HG03565 (cell line): Measurements from ENCODE around the gene DOK7.
"Not testable (repeated sequence)": the region's sequence is repeated elsewhere in the genome, so short reads cannot be mapped to it uniquely, and the experiment has no call there.

Experiments used
- ATAC-seq: cut with Tn5 transposase; IDR thresholded peaks from one replicate; pipeline ENCODE4 v1.9.1; 2021; ENCODE audit warnings: mild to moderate bottlenecking, moderate library complexity; ENCODE audit not compliant: unreplicated experiment

Gene DOK7

GRCh38 chr4:3501126-3501824 is 38.2 kb downstream of the DOK7 start:
- no peak for ATAC-seq

GRCh38 chr4:3501825-3502425 is 38.8 kb downstream of the DOK7 start:
- ATAC-seq = no peak

- no peak for ATAC-seq
These were observed 40.1 kb downstream of the DOK7 start for GRCh38 chr4:3502941-3503936.

- ATAC-seq = no peak
These were observed 42.1 kb downstream of the DOK7 start for GRCh38 chr4:3505231-3505630.

- ATAC-seq = no peak
These were observed 45.4 kb downstream of the DOK7 start for GRCh38 chr4:3508542-3508941.

- ATAC-seq = no peak
These were observed 47.4 kb downstream of the DOK7 start for GRCh38 chr4:3510481-3510880.

- ATAC-seq = no peak
These were observed 48.1 kb downstream of the DOK7 start for GRCh38 chr4:3511187-3511586.

GRCh38 chr4:3511601-3512000 is 48.5 kb downstream of the DOK7 start:
- not testable (repeated sequence) for ATAC-seq

GRCh38 chr4:3512279-3512678 is 49.2 kb downstream of the DOK7 start:
- no peak for ATAC-seq

- no peak for ATAC-seq
These were observed 49.6 kb downstream of the DOK7 start for GRCh38 chr4:3512719-3513118.

- no peak for ATAC-seq
These were observed 50.7 kb downstream of the DOK7 start for GRCh38 chr4:3513807-3514206.

- ATAC-seq = no peak
These were observed 51.2 kb downstream of the DOK7 start for GRCh38 chr4:3514221-3514780.

GRCh38 chr4:3514806-3515501 is 51.8 kb downstream of the DOK7 start:
- ATAC-seq = no peak

GRCh38 chr4:3515646-3516045 is 52.5 kb downstream of the DOK7 start:
- ATAC-seq = no peak

GRCh38 chr4:3516061-3516835 is 53.1 kb downstream of the DOK7 start:
- no peak for ATAC-seq

- no peak for ATAC-seq
These were observed 54.0 kb downstream of the DOK7 start for GRCh38 chr4:3516836-3517730.

- no peak for ATAC-seq
These were observed 54.8 kb downstream of the DOK7 start for GRCh38 chr4:3517731-3518510.

- ATAC-seq = no peak
These were observed 55.4 kb downstream of the DOK7 start for GRCh38 chr4:3518511-3518880.
